Erythroblast (primary cell): ENCODE measurements around the gene CDK11B.

Source experiments
- GATA1 ChIP-seq: IDR thresholded peaks from 2 replicates; pipeline ENCODE4 v1.6.1; 2011; ENCODE audit warnings: low read depth, mild to moderate bottlenecking, control low read depth, low read length, moderate library complexity
- POLR2A ChIP-seq: IDR thresholded peaks from 2 replicates; pipeline ENCODE4 v1.6.1; 2011; ENCODE audit warnings: mild to moderate bottlenecking, low read length

- no peak for TF ChIP-seq POLR2A
- no peak for TF ChIP-seq GATA1
These were observed 36.1 kb downstream of the CDK11B start for GRCh38 chr1:1622788-1623094.
